Measurements from ENCODE around the gene ADCYAP1R1. TPM values are rescaled to one million over a fixed set of nuclear protein-coding genes. Genes with fewer than 3 reads are reported as not detected.

ADCYAP1R1 gene
- total and polyA plus RNA-seq, 2 donors (not counting 1 experiment from before 2014, with no cell fraction given) = not detected

DNA sequence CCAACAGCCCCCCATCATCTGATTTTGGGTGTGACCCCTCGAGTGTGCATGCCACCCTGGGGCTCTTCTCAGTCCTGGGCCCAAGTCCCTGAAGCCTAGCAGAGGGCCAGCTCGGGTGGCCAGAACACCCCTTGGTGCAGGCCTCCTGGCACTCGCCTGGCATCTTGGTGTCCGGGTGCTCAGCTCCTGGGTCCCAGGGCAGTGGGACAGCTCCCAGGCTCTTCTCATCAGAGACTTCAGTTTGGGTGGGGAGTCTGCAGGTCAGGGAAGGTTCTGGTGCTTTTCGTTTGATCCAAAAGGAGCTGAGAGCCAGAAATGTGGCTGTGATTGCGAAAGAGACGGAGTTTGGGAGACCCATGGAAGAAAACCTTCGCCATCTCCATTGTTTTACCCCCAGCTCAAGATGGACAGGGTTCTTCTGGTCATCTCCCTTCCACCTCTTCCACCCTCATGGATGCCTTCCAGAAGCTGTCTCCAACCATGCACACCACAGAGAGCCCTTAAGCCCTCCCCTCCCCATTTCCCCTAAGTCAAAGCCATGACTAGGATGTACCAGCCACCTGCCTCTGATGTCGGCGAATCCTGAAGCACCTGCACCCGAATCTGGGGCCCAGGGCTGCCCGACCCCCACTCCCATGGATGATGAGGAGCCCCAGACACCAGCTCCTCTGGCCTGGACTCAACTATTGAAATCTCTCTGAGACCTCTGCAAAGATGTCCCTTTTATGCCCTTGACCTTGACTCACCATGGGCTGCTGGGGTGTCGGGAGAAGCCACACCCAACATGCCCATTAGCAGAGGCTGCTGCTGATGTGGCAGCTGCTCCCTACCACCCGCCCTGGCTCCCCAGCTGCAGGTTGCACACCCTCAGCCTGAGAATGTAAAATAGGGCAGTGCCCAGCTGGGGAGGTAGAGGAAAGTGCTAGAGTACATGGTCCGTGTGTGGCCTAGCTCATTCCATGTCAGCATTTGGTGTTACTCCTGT lies 55.3 kb downstream of the ADCYAP1R1 start:
- H3K9ac ChIP-seq (ENCODE audit: low read length) = no peak overlapping the region
- POLR2A ChIA-PET = no interaction called here
- Mint-ChIP-seq H3K4me3 (no peak overlapping the region), H3K9me3 (ENCODE audit: insufficient read depth) (no peaks in the 10 kb centered on the region), H3K27me3 (no peaks in the 10 kb centered on the region), H3K27ac (no peak overlapping the region), H3K4me1 (no peaks in the 10 kb centered on the region)
- no peak for TF ChIP-seq CTCF (IDR thresholded peaks at IDR 0.05)
- TF ChIP-seq EZH2 (IDR thresholded peaks at IDR 0.05; ENCODE audit: borderline replicate concordance, insufficient read depth, low read depth, low read length, poor library complexity, severe bottlenecking) = no peak
- no peak overlapping the region for H2AFZ ChIP-seq (ENCODE audit: insufficient read depth, low read depth, low read length, poor library complexity, severe bottlenecking)
- ATAC-seq (ENCODE audit: low read depth) = no peak
- H3K9me3 ChIP-seq (ENCODE audit: control extremely low read depth in 1 of 3, control insufficient read depth in 2 of 3, insufficient read depth in 1 of 3, low read length in 2 of 3) = peaks cover 0 to 8% (median 0%) of the 10 kb centered on the region in 3 donors
- 87% methylated on average over 15 of the region's 15 CpGs for WGBS (ENCODE audit: insufficient coverage)
- H3K36me3 ChIP-seq (replicated peaks in 1 of 2; ENCODE audit: control extremely low read depth in 1 of 2, control insufficient read depth in 1 of 2, extremely low read depth in 1 of 2, insufficient read depth in 2 of 2, low read length in 1 of 2) = no peaks in the 10 kb centered on the region
- H4K20me1 ChIP-seq (ENCODE audit: control insufficient read depth, insufficient read depth, low read length, poor library complexity, severe bottlenecking) = no peaks in the 10 kb centered on the region
- H3K27me3 ChIP-seq (replicated peaks in 1 of 4; ENCODE audit: control extremely low read depth in 1 of 4, control insufficient read depth in 3 of 4, insufficient read depth in 4 of 4, low read length in 3 of 4) = peaks cover 0 to 2% (median 0%) of the 10 kb centered on the region in 4 experiments
- H3K4me2 ChIP-seq (replicated peaks; ENCODE audit: low read depth, low read length, poor library complexity, severe bottlenecking) = no peak overlapping the region
- no peak overlapping the region for H3K27ac ChIP-seq (ENCODE audit: low read length in 2 of 2)
- intact Hi-C loops (cut with micrococcal nuclease) = no loop called here
- H3K4me1 ChIP-seq (ENCODE audit: control insufficient read depth in 2 of 2, insufficient read depth in 2 of 2, low read length in 2 of 2) = no peaks in the 10 kb centered on the region
- H3K4me3 ChIP-seq (ENCODE audit: control extremely low read depth in 1 of 5, extremely low read depth in 1 of 5, insufficient read depth in 1 of 5, low read depth in 2 of 5, low read length in 4 of 5) = no peak overlapping the region
- no peaks in the 10 kb centered on the region for H3K79me2 ChIP-seq (ENCODE audit: control insufficient read depth, insufficient read depth, low read length)
- CTCF ChIA-PET = no interaction called here
- DNase-seq = no peak

- CTCF ChIA-PET = no interaction called here
- POLR2A ChIA-PET = no interaction called here
- TF ChIP-seq CTCF (IDR thresholded peaks at IDR 0.05) = no peak
- TF ChIP-seq EZH2 (IDR thresholded peaks at IDR 0.05; ENCODE audit: borderline replicate concordance, insufficient read depth, low read depth, low read length, poor library complexity, severe bottlenecking) = no peak
Observed at GRCh38 chr7:31108097-31108657, 56.1 kb downstream of the ADCYAP1R1 start.

More at GRCh38 chr7:31108097-31108657, 56.1 kb downstream of the ADCYAP1R1 start:
- no peak for DNase-seq
- Mint-ChIP-seq H3K4me1 (no peaks in the 10 kb centered on the region), H3K27me3 (no peaks in the 10 kb centered on the region), H3K4me3 (no peak overlapping the region), H3K27ac (no peak overlapping the region), H3K9me3 (ENCODE audit: insufficient read depth) (no peaks in the 10 kb centered on the region)
- Histone ChIP-seq H3K9me3 (ENCODE audit: control extremely low read depth in 1 of 3, control insufficient read depth in 2 of 3, insufficient read depth in 1 of 3, low read length in 2 of 3) (peaks cover 0 to 8% (median 0%) of the 10 kb centered on the region in 3 donors), H3K4me2 (replicated peaks; ENCODE audit: low read depth, low read length, poor library complexity, severe bottlenecking) (no peak overlapping the region), H2AFZ (ENCODE audit: insufficient read depth, low read depth, low read length, poor library complexity, severe bottlenecking) (no peak overlapping the region), H3K4me1 (ENCODE audit: control insufficient read depth in 2 of 2, insufficient read depth in 2 of 2, low read length in 2 of 2) (no peaks in the 10 kb centered on the region), H3K79me2 (ENCODE audit: control insufficient read depth, insufficient read depth, low read length) (no peaks in the 10 kb centered on the region), H3K27ac (ENCODE audit: low read length in 2 of 2) (no peak overlapping the region), H4K20me1 (ENCODE audit: control insufficient read depth, insufficient read depth, low read length, poor library complexity, severe bottlenecking) (no peaks in the 10 kb centered on the region), H3K9ac (ENCODE audit: low read length) (no peak overlapping the region), H3K36me3 (replicated peaks in 1 of 2; ENCODE audit: control extremely low read depth in 1 of 2, control insufficient read depth in 1 of 2, extremely low read depth in 1 of 2, insufficient read depth in 2 of 2, low read length in 1 of 2) (no peaks in the 10 kb centered on the region), H3K27me3 (replicated peaks in 1 of 4; ENCODE audit: control extremely low read depth in 1 of 4, control insufficient read depth in 3 of 4, insufficient read depth in 4 of 4, low read length in 3 of 4) (peaks cover 0 to 3% (median 1%) of the 10 kb centered on the region in 4 experiments), H3K4me3 (ENCODE audit: control extremely low read depth in 1 of 5, extremely low read depth in 1 of 5, insufficient read depth in 1 of 5, low read depth in 2 of 5, low read length in 4 of 5) (no peak overlapping the region)
- no peak for ATAC-seq (ENCODE audit: low read depth)
- WGBS (ENCODE audit: insufficient coverage) = 56% methylated on average over 1 of the region's 1 CpG
- intact Hi-C loops (cut with micrococcal nuclease) = no loop called here
